GM19397 (cell line): Measurements from ENCODE around the gene KCNJ15.

Experiments used
- ATAC-seq: cut with Tn5 transposase; IDR thresholded peaks from one replicate; pipeline ENCODE4 v1.9.1; 2021; ENCODE audit warnings: mild to moderate bottlenecking, moderate library complexity; ENCODE audit not compliant: unreplicated experiment

The KCNJ15 gene

GRCh38 chr21:38267991-38268863, 11.4 kb downstream of the KCNJ15 start:
- ATAC-seq = no peak

- ATAC-seq = peak; percentile 34
Measured at GRCh38 chr21:38268864-38269575, 12.2 kb downstream of the KCNJ15 start.

- ATAC-seq = peak; percentile 71
Measured at GRCh38 chr21:38269576-38269936, 12.8 kb downstream of the KCNJ15 start.

- no peak for ATAC-seq
Measured at GRCh38 chr21:38272215-38272614, 15.4 kb downstream of the KCNJ15 start.

GRCh38 chr21:38273745-38274542, 17.2 kb downstream of the KCNJ15 start:
- ATAC-seq = no peak

- no peak for ATAC-seq
Measured at GRCh38 chr21:38277501-38278131, 20.8 kb downstream of the KCNJ15 start.

- no peak for ATAC-seq
Measured at GRCh38 chr21:38280454-38280853, 23.7 kb downstream of the KCNJ15 start.

GRCh38 chr21:38280867-38281266, 24.1 kb downstream of the KCNJ15 start:
- ATAC-seq = no peak

GRCh38 chr21:38282921-38283320, 26.1 kb downstream of the KCNJ15 start:
- ATAC-seq = no peak

- no peak for ATAC-seq
Measured at GRCh38 chr21:38284216-38284615, 27.4 kb downstream of the KCNJ15 start.

GRCh38 chr21:38286739-38287471, 30.1 kb downstream of the KCNJ15 start:
- no peak for ATAC-seq

- no peak for ATAC-seq
Measured at GRCh38 chr21:38287476-38287875, 30.7 kb downstream of the KCNJ15 start.

- ATAC-seq = no peak
Measured at GRCh38 chr21:38289705-38290485, 33.1 kb downstream of the KCNJ15 start.

GRCh38 chr21:38290809-38291208, 34.0 kb downstream of the KCNJ15 start:
- no peak for ATAC-seq

GRCh38 chr21:38291874-38292273, 35.1 kb downstream of the KCNJ15 start:
- ATAC-seq = no peak

GRCh38 chr21:38293113-38293512, 36.3 kb downstream of the KCNJ15 start:
- no peak for ATAC-seq

GRCh38 chr21:38293765-38294164, 37.0 kb downstream of the KCNJ15 start:
- ATAC-seq = no peak

- no peak for ATAC-seq
Measured at GRCh38 chr21:38294609-38295008, 37.8 kb downstream of the KCNJ15 start.

- no peak for ATAC-seq
Measured at GRCh38 chr21:38295997-38296764, 39.4 kb downstream of the KCNJ15 start.
